GM10266 (cell line): ENCODE measurements around the gene PLCL2.

Experiments
- DNase-seq: peaks from one replicate; pipeline ENCODE4 v3.0.0; 2012; ENCODE audit errors: extremely low spot score
- CTCF ChIP-seq: IDR thresholded peaks from 2 replicates; pipeline ENCODE4 v1.5.1; 2012; ENCODE audit warnings: mild to moderate bottlenecking, low read depth; ENCODE audit not compliant: control insufficient read depth, insufficient read depth; ENCODE audit errors: missing control alignments

The PLCL2 gene

DNA sequence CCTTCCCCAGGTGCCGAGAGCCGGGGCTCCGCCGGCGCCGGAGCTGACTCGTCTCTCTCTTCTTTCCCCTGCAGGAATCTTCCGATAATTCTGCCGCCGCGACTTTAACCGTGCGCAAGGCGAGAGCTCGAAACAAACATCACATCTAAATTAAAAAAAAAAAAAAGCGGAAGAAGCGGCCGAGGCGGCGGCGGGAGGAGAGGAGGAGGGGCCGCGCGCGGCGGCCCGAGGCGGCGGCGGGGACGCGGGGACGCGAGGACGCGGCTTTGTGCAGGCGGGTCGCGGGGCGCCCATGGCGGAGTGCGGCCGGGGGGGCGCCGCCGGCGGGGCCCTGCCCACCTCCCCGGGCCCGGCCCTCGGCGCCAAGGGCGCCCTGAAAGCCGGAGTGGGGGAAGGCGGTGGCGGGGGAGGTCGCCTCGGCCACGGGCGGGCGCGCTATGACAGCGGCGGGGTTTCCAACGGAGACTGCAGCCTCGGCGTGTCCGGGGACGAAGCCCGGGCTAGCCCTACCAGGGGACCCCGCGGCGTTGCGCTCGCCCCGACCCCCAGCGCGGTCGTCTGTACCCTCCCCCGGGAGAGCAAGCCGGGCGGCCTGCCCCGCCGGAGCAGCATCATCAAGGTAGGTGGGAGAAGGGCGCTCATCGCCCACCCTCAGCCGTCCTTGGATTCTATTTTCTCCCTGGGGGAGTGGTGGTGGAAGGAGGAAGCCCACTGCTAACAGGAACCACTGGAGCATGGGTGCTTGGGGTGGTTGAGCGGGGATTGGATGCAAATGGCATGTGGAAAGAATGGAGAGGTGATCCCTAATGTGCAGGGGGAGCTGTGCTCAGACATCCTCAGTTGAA is at the start of gene PLCL2:
Gene PLCL2 (plus strand): TSS at position 208 of the 845 bp plus-strand sequence. CDS start 85 bp downstream, at position 293.
- DNase-seq = peak; percentile 81
- peak; percentile 18 for TF ChIP-seq CTCF

- TF ChIP-seq CTCF = no peak
Measured at GRCh38 chr3:16836505-16837237, 48.1 kb upstream of the PLCL2 start.

DNA sequence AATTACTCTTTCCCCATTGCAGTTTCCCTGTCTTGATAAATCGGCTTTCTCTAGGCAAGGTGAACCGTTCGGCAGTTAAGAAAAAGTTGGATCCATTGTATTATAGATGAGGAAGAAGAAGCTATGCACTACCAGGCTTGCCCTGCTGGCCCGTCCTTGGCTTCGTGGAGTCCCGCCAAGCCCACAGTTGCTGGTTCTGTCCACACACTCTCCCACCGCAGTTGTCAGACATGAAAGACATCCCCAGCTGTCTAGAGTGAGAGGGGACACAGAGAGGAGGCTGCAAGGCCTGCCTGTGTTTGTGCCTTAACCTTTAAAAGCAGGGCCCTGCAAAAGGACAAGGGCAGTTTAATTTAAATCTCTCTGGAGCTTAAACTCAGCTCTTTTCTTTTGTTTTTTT is 47.2 kb upstream of the PLCL2 start:
- no peak for TF ChIP-seq CTCF

More at GRCh38 chr3:16836505-16837237, 48.1 kb upstream of the PLCL2 start:
- DNase-seq = no peak

GRCh38 chr3:16838561-16838960 is 46.2 kb upstream of the PLCL2 start:
- no peak for DNase-seq
- TF ChIP-seq CTCF = no peak

More for the DNA sequence above, 47.2 kb upstream of the PLCL2 start:
- DNase-seq = no peak

DNA sequence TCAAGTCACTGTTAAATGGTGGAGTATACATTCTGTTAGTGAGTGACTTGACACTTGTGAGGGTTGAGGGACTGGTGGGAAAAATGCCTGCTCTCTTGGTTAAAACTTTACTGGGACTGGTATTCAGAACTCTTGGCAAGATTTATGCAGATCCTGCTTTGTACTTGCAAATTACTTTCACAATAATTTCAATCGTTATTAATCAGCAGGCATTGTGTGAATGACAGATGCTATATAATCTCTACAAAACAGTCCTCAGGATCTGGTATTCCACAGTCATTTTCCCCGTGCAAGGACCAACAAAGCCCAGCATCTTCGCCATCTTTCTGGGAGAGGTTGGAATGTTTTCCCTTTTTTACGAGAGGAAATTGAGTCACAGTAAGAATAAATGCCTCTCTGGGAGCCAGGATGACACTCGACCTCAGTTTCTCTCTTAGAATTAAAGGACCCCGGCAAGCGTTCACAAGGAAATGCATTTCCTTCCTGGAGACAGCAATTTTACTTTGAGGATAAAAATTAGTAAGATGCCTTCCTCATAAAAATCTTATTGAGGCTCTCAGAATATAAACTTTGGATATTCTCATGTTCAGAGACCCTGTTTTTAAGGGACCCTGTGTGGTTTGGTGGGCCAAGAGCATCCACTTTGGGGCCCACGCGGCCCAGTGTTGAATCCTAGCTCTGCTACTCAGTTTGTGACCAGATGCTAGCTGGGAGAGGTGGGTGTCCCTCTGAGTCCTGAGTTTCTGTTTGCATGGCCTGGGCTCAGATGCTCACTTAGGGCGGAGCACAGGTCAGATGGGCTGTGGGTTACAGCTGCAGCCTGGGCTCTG is 45.3 kb upstream of the PLCL2 start:
- no peak for DNase-seq
- no peak for TF ChIP-seq CTCF

DNA sequence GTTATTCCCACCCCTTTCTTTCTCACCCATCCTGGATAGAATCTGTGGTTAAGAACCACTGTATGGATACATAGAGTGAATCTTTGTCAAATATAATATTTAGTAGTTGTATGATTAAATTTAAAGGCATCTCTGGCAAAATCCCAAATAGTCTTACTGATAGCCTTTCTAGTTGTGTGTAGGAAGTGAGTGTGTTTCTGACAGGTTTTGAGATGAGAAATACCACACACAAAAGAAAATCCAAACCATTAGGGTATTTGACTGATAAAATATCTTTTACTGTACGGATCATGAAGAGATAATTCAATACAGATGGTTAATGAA is 44.7 kb upstream of the PLCL2 start:
- no peak for TF ChIP-seq CTCF
- no peak for DNase-seq
